ENCODE measurements around the gene DCLRE1A.

Gene DCLRE1A

GRCh38 chr10:113891476-113891875 lies 37.6 kb upstream of the DCLRE1A start:
- in situ Hi-C loops (cut with MboI; ENCODE audit: low pct_unique_long_range_greater_than_20kb, low sequenced_read_pairs, unreplicated experiment), result no loop called here
- DNase-seq (ENCODE audit: low spot score), result no peak
- no peak for TF ChIP-seq CTCF (IDR thresholded peaks at IDR 0.05; ENCODE audit: extremely low read depth, insufficient read depth, missing control alignments)

GRCh38 chr10:113890769-113891168 lies 36.9 kb upstream of the DCLRE1A start:
- no peak for TF ChIP-seq CTCF (IDR thresholded peaks at IDR 0.05; ENCODE audit: extremely low read depth, insufficient read depth, missing control alignments)
- in situ Hi-C loops (cut with MboI; ENCODE audit: low pct_unique_long_range_greater_than_20kb, low sequenced_read_pairs, unreplicated experiment), result no loop called here
- DNase-seq (ENCODE audit: low spot score), result no peak

GRCh38 chr10:113889911-113890310 lies 36.0 kb upstream of the DCLRE1A start:
- TF ChIP-seq CTCF (IDR thresholded peaks at IDR 0.05; ENCODE audit: extremely low read depth, insufficient read depth, missing control alignments), result no peak
- no peak for DNase-seq (ENCODE audit: low spot score)
- in situ Hi-C loops (cut with MboI; ENCODE audit: low pct_unique_long_range_greater_than_20kb, low sequenced_read_pairs, unreplicated experiment), result no loop called here

GRCh38 chr10:113882240-113882639 lies 28.4 kb upstream of the DCLRE1A start:
- no peak for DNase-seq (ENCODE audit: low spot score)

GRCh38 chr10:113880236-113880635 lies 26.4 kb upstream of the DCLRE1A start:
- no peak for DNase-seq (ENCODE audit: low spot score)
- in situ Hi-C loops (cut with MboI; ENCODE audit: low pct_unique_long_range_greater_than_20kb, low sequenced_read_pairs, unreplicated experiment), result no loop called here
- TF ChIP-seq CTCF (IDR thresholded peaks at IDR 0.05; ENCODE audit: extremely low read depth, insufficient read depth, missing control alignments), result no peak

More at GRCh38 chr10:113882240-113882639, 28.4 kb upstream of the DCLRE1A start:
- TF ChIP-seq CTCF (IDR thresholded peaks at IDR 0.05; ENCODE audit: extremely low read depth, insufficient read depth, missing control alignments), result no peak
- in situ Hi-C loops (cut with MboI; ENCODE audit: low pct_unique_long_range_greater_than_20kb, low sequenced_read_pairs, unreplicated experiment), result no loop called here

GRCh38 chr10:113879691-113880090 lies 25.8 kb upstream of the DCLRE1A start:
- DNase-seq (ENCODE audit: low spot score), result peak; percentile 17
- no peak for TF ChIP-seq CTCF (IDR thresholded peaks at IDR 0.05; ENCODE audit: extremely low read depth, insufficient read depth, missing control alignments)
- in situ Hi-C loops (cut with MboI; ENCODE audit: low pct_unique_long_range_greater_than_20kb, low sequenced_read_pairs, unreplicated experiment), result no loop called here

GRCh38 chr10:113876461-113876860 lies 22.6 kb upstream of the DCLRE1A start:
- no peak for TF ChIP-seq CTCF (IDR thresholded peaks at IDR 0.05; ENCODE audit: extremely low read depth, insufficient read depth, missing control alignments)
- in situ Hi-C loops (cut with MboI; ENCODE audit: low pct_unique_long_range_greater_than_20kb, low sequenced_read_pairs, unreplicated experiment), result no loop called here
- no peak for DNase-seq (ENCODE audit: low spot score)
